Activated T-cell treated with anti-CD3 and anti-CD28 coated beads, Interleukin-2, amount 50 U/mL, for 4 hours (primary cell): ENCODE data around the gene CDYL. TPM values are rescaled to one million over a fixed set of nuclear protein-coding genes. Genes with fewer than 3 reads are reported as not detected.
A peak's percentile ranks its signal among the peaks of the same experiment; 100 is the strongest.

Experiments
- ATAC-seq, 2 donors: fragments of 200-7000 bp; cut with Tn5 transposase; one replicate each; pipeline ENCODE4 v1.10.0; 2021
- DNase-seq: peaks from one replicate; pipeline ENCODE4 v3.0.0-alpha.2; 2020
- H3K27me3 Mint-ChIP-seq: one replicate; pipeline ENCODE4 v1.8.0; 2021; ENCODE audit warnings: low read depth, mixed read lengths
- H3K36me3 Mint-ChIP-seq: one replicate; pipeline ENCODE4 v1.8.0; 2022; ENCODE audit warnings: mixed read lengths; ENCODE audit not compliant: insufficient read depth
- H3K4me1 Mint-ChIP-seq: one replicate; pipeline ENCODE4 v1.8.0; 2021; ENCODE audit warnings: low read depth, mixed read lengths
- H3K4me3 Mint-ChIP-seq: one replicate; pipeline ENCODE4 v1.8.0; 2021; ENCODE audit warnings: mild to moderate bottlenecking, moderate library complexity, mixed read lengths
- H3K9me3 Mint-ChIP-seq: one replicate; pipeline ENCODE4 v1.8.0; 2021; ENCODE audit warnings: mixed read lengths
- total RNA-seq, 3 donors: library from RNA; stranded (reverse); gene quantifications; one replicate each; pipeline ENCODE4 v1.2.1, GENCODE V29; 2021

The CDYL gene
- total RNA-seq, 3 donors from 2014 or later = 19.1 to 22.3 (median 21.4) TPM

- Mint-ChIP-seq H3K9me3 (peaks cover 7% of the 10 kb centered on the region), H3K36me3 (peaks cover 39% of the 10 kb centered on the region), H3K4me3 (no peak overlapping the region), H3K4me1 (peaks cover 27% of the 10 kb centered on the region), H3K27me3 (no peaks in the 10 kb centered on the region)
- DNase-seq (no peak), ATAC-seq (no peak)
Observed at GRCh38 chr6:4902363-4902762, 126.2 kb downstream of the CDYL start.

GRCh38 chr6:4903121-4903520 lies 126.9 kb downstream of the CDYL start:
- peaks cover 33% of the 10 kb centered on the region for H3K36me3 Mint-ChIP-seq
- no peak overlapping the region for H3K4me3 Mint-ChIP-seq
- DNase-seq (no peak), ATAC-seq (no peak)
- no peaks in the 10 kb centered on the region for H3K27me3 Mint-ChIP-seq
- H3K4me1 Mint-ChIP-seq = peaks cover 34% of the 10 kb centered on the region
- H3K9me3 Mint-ChIP-seq = peaks cover 7% of the 10 kb centered on the region

GRCh38 chr6:4903751-4904370 lies 127.7 kb downstream of the CDYL start:
- H3K36me3 Mint-ChIP-seq = peaks cover 31% of the 10 kb centered on the region
- ATAC-seq (no peak), DNase-seq (no peak)
- H3K27me3 Mint-ChIP-seq = no peaks in the 10 kb centered on the region
- H3K4me3 Mint-ChIP-seq = no peak overlapping the region
- peaks cover 7% of the 10 kb centered on the region for H3K9me3 Mint-ChIP-seq
- peaks cover 40% of the 10 kb centered on the region for H3K4me1 Mint-ChIP-seq

- Mint-ChIP-seq H3K4me3 (no peak overlapping the region), H3K27me3 (no peaks in the 10 kb centered on the region), H3K9me3 (no peaks in the 10 kb centered on the region), H3K36me3 (peaks cover 26% of the 10 kb centered on the region), H3K4me1 (peaks cover 41% of the 10 kb centered on the region)
- no peak for ATAC-seq
- DNase-seq = no peak
Observed at GRCh38 chr6:4904461-4905025, 128.3 kb downstream of the CDYL start.

- ATAC-seq (no peak), DNase-seq (no peak)
- peak overlapping the region; percentile 39 for H3K4me3 Mint-ChIP-seq
- H3K4me1 Mint-ChIP-seq = peaks cover 43% of the 10 kb centered on the region
- H3K9me3 Mint-ChIP-seq = no peaks in the 10 kb centered on the region
- no peaks in the 10 kb centered on the region for H3K27me3 Mint-ChIP-seq
- H3K36me3 Mint-ChIP-seq = peaks cover 32% of the 10 kb centered on the region
Observed at GRCh38 chr6:4905826-4906225, 129.6 kb downstream of the CDYL start.

- H3K9me3 Mint-ChIP-seq = no peaks in the 10 kb centered on the region
Observed at GRCh38 chr6:4906293-4907276, 130.4 kb downstream of the CDYL start.

GRCh38 chr6:4907602-4908001 lies 131.4 kb downstream of the CDYL start:
- Mint-ChIP-seq H3K36me3 (peaks cover 22% of the 10 kb centered on the region), H3K4me3 (no peak overlapping the region), H3K27me3 (no peaks in the 10 kb centered on the region), H3K4me1 (peaks cover 46% of the 10 kb centered on the region), H3K9me3 (no peaks in the 10 kb centered on the region)
- DNase-seq (no peak), ATAC-seq (peak in 1 of 2 donors; percentile 26)

More at GRCh38 chr6:4906293-4907276, 130.4 kb downstream of the CDYL start:
- ATAC-seq (peak; percentile 64 to 74), DNase-seq (no peak)
- Mint-ChIP-seq H3K4me1 (peaks cover 43% of the 10 kb centered on the region), H3K36me3 (peaks cover 29% of the 10 kb centered on the region), H3K27me3 (no peaks in the 10 kb centered on the region), H3K4me3 (peak overlapping the region; percentile 39)

GRCh38 chr6:4908062-4908461 lies 131.9 kb downstream of the CDYL start:
- ATAC-seq = no peak
- H3K9me3 Mint-ChIP-seq = no peaks in the 10 kb centered on the region
- DNase-seq = no peak
- H3K36me3 Mint-ChIP-seq = peaks cover 22% of the 10 kb centered on the region
- H3K27me3 Mint-ChIP-seq = no peaks in the 10 kb centered on the region
- H3K4me3 Mint-ChIP-seq = no peak overlapping the region
- peaks cover 49% of the 10 kb centered on the region for H3K4me1 Mint-ChIP-seq

GRCh38 chr6:4909063-4909706 lies 133.0 kb downstream of the CDYL start:
- no peaks in the 10 kb centered on the region for H3K9me3 Mint-ChIP-seq
- ATAC-seq = no peak
- H3K36me3 Mint-ChIP-seq = peaks cover 20% of the 10 kb centered on the region
- H3K4me1 Mint-ChIP-seq = peaks cover 60% of the 10 kb centered on the region
- DNase-seq = no peak
- H3K27me3 Mint-ChIP-seq = no peaks in the 10 kb centered on the region
- no peak overlapping the region for H3K4me3 Mint-ChIP-seq

- H3K4me1 Mint-ChIP-seq = peaks cover 62% of the 10 kb centered on the region
- no peaks in the 10 kb centered on the region for H3K9me3 Mint-ChIP-seq
- ATAC-seq (no peak), DNase-seq (no peak)
- no peak overlapping the region for H3K4me3 Mint-ChIP-seq
- peaks cover 24% of the 10 kb centered on the region for H3K36me3 Mint-ChIP-seq
- no peaks in the 10 kb centered on the region for H3K27me3 Mint-ChIP-seq
Observed at GRCh38 chr6:4910037-4910760, 134.0 kb downstream of the CDYL start.

- H3K4me3 Mint-ChIP-seq = no peak overlapping the region
- no peaks in the 10 kb centered on the region for H3K9me3 Mint-ChIP-seq
- H3K36me3 Mint-ChIP-seq = peaks cover 21% of the 10 kb centered on the region
- H3K27me3 Mint-ChIP-seq = no peaks in the 10 kb centered on the region
- ATAC-seq = no peak
- DNase-seq = no peak
- H3K4me1 Mint-ChIP-seq = peaks cover 62% of the 10 kb centered on the region
Observed at GRCh38 chr6:4912559-4912958, 136.4 kb downstream of the CDYL start.

GRCh38 chr6:4913705-4914419 lies 137.7 kb downstream of the CDYL start:
- ATAC-seq = no peak
- Mint-ChIP-seq H3K27me3 (no peaks in the 10 kb centered on the region), H3K9me3 (no peaks in the 10 kb centered on the region), H3K4me3 (no peak overlapping the region), H3K36me3 (peaks cover 17% of the 10 kb centered on the region), H3K4me1 (peaks cover 62% of the 10 kb centered on the region)
- no peak for DNase-seq

GRCh38 chr6:4914420-4915159 lies 138.4 kb downstream of the CDYL start:
- H3K36me3 Mint-ChIP-seq = peaks cover 16% of the 10 kb centered on the region
- peaks cover 61% of the 10 kb centered on the region for H3K4me1 Mint-ChIP-seq
- no peak for DNase-seq
- ATAC-seq = peak; percentile 71 to 78
- no peaks in the 10 kb centered on the region for H3K9me3 Mint-ChIP-seq
- H3K4me3 Mint-ChIP-seq = peak overlapping the region; percentile 10
- H3K27me3 Mint-ChIP-seq = no peaks in the 10 kb centered on the region
